GM12878 (cell line): ENCODE measurements around the gene TDP2. TPM values are rescaled to one million over a fixed set of nuclear protein-coding genes. Genes with fewer than 3 reads are reported as not detected.

Experiments used
- BCLAF1 ChIP-seq: fragments of 450-650 bp; IDR thresholded peaks from 2 replicates; pipeline ENCODE4 v1.6.1; 2017; ENCODE audit warnings: antibody characterized with exemption, mild to moderate bottlenecking, moderate library complexity
- BMI1 ChIP-seq: fragments of 450-650 bp; IDR thresholded peaks from 2 replicates; pipeline ENCODE4 v1.6.1; 2016; ENCODE audit warnings: mild to moderate bottlenecking, moderate library complexity, borderline replicate concordance
- BRCA1 ChIP-seq: IDR thresholded peaks from 2 replicates; pipeline ENCODE4 v1.6.1; 2011; ENCODE audit warnings: low read depth, low read length, improper control_type of control experiment
- CBX5 ChIP-seq: sonication (generic); IDR thresholded peaks from 2 replicates; pipeline ENCODE4 v1.6.1; 2016; ENCODE audit warnings: low read depth, moderate library complexity, mild to moderate bottlenecking, inconsistent platforms
- CUX1 ChIP-seq: IDR thresholded peaks from 2 replicates; pipeline ENCODE4 v1.6.1; 2012; ENCODE audit warnings: improper control_type of control experiment, low read depth, low read length; ENCODE audit not compliant: insufficient replicate concordance
- EP300 ChIP-seq, 2 experiments: fragments of 150-350 bp in 1 of 2; IDR thresholded peaks; 2 replicates each; pipeline ENCODE4 v1.6.1; 2011 to 2012; ENCODE audit warnings: low read depth in 2 of 2, low read length in 2 of 2, borderline replicate concordance in 1 of 2, improper control_type of control experiment in 1 of 2, inconsistent platforms in 1 of 2; ENCODE audit not compliant: control insufficient read depth in 1 of 2
- FOXM1 ChIP-seq: IDR thresholded peaks from 2 replicates; pipeline ENCODE4 v1.6.1; 2012; ENCODE audit warnings: low read depth, mild to moderate bottlenecking, inconsistent platforms, low read length, moderate library complexity
- MLLT1 ChIP-seq: fragments of 450-650 bp; IDR thresholded peaks from 2 replicates; pipeline ENCODE4 v1.6.1; 2016; ENCODE audit warnings: mild to moderate bottlenecking
- PBX3 ChIP-seq: IDR thresholded peaks from 2 replicates; pipeline ENCODE4 v1.6.1; 2011; ENCODE audit warnings: mild to moderate bottlenecking, low read depth, low read length, moderate library complexity; ENCODE audit not compliant: insufficient replicate concordance
- POLR2AphosphoS2 ChIP-seq: IDR thresholded peaks from 2 replicates; pipeline ENCODE4 v1.6.1; 2011; ENCODE audit warnings: low read depth, mild to moderate bottlenecking, low read length, improper control_type of control experiment, moderate library complexity
- RB1 ChIP-seq: fragments of 450-650 bp; formaldehyde crosslinking; IDR thresholded peaks from 2 replicates; pipeline ENCODE4 v1.6.1; 2017; ENCODE audit warnings: mild to moderate bottlenecking, borderline replicate concordance
- RELA ChIP-seq: fragments of 450-650 bp; IDR thresholded peaks from 2 replicates; pipeline ENCODE4 v1.8.0; 2014; ENCODE audit warnings: borderline replicate concordance; ENCODE audit not compliant: partially characterized antibody
- SMARCA5 ChIP-seq: fragments of 450-650 bp; IDR thresholded peaks from 2 replicates; pipeline ENCODE4 v1.6.1; 2017; ENCODE audit warnings: mild to moderate bottlenecking
- ZBTB33 ChIP-seq: fragments of 450-650 bp; IDR thresholded peaks from 2 replicates; pipeline ENCODE4 v1.6.1; 2017; ENCODE audit warnings: mild to moderate bottlenecking
- polyA plus RNA-seq, 11 experiments: library from polyadenylated mRNA; depleted of rRNA in 4 of 11; unstranded in 6 of 11; stranded (reverse) in 5 of 11; fragments of >200 nt; fragmentation: Nextera tagmentation in 4 of 11; fragmentation: Illumina TruSeq in 1 of 11; extraction: Ambion mirVana in 4 of 11; extraction: Trizol in 1 of 11; gene quantifications; 1 replicate in 1 of 11; 2 replicates in 10 of 11; pipeline versions ENCODE4 v1.2.1 to v1.2.3, GENCODE V29; 2011 to 2016; ENCODE audit warnings: inconsistent platforms in 2 of 11, missing spikeins in 2 of 11, low read depth in 1 of 11
- total RNA-seq, 4 experiments: library from RNA; depleted of rRNA in 3 of 4; stranded (reverse); fragments of >200 nt in 3 of 4; fragmentation: Illumina TruSeq in 1 of 4; extraction: Trizol in 1 of 4; gene quantifications; 2 replicates each; pipeline versions ENCODE4 v1.2.1 to v1.2.3, GENCODE V29; 2013 to 2021

The TDP2 gene
- total and polyA plus RNA-seq, 10 of the 15 experiments (the other 5 are each of a cell fraction or from before 2014, with no cell fraction given) = 24.4 to 53.3 (median 38.8) TPM

- no peak for TF ChIP-seq ZBTB33
- TF ChIP-seq CUX1 = no peak
- no peak for TF ChIP-seq BCLAF1
- TF ChIP-seq RELA = peak; percentile 66
- TF ChIP-seq BRCA1 = no peak
- TF ChIP-seq CBX5 = peak; percentile 82
- TF ChIP-seq BMI1 = no peak
- no peak for TF ChIP-seq PBX3
- TF ChIP-seq EP300 (IDR thresholded peaks at IDR 0.05; ENCODE audit: borderline replicate concordance in 1 of 2, control insufficient read depth in 1 of 2, low read depth in 2 of 2, low read length in 2 of 2) = peak in 1 of 2 experiments; percentile 63; a peak in 2 of 4 replicates
- TF ChIP-seq FOXM1 = no peak
- TF ChIP-seq SMARCA5 = peak; percentile 46
- TF ChIP-seq MLLT1 = peak; percentile 79
- peak; percentile 85 for TF ChIP-seq POLR2AphosphoS2
- TF ChIP-seq RB1 = peak; percentile 75; the same call in 1 of the 2 replicates
These were observed at the start of gene TDP2, which contains the start of gene ACOT13 (continued) for GRCh38 chr6:24666641-24667377.
